Brain microvascular endothelial cell (primary cell): ENCODE results near the gene ZBTB25.

Experiments used
- DNase-seq: peaks from one replicate; pipeline ENCODE4 v3.0.0-alpha.2; 2020
- H3K27ac ChIP-seq: fragments of 250-450 bp; sonication (Bioruptor Pico); 2 replicates; pipeline ENCODE4 v1.5.1; 2020; ENCODE audit warnings: mild to moderate bottlenecking, moderate library complexity
- H3K27me3 ChIP-seq: fragments of 250-450 bp; sonication (Bioruptor Pico); replicated peaks from 2 replicates; pipeline ENCODE4 v1.5.1; 2020; ENCODE audit warnings: mild to moderate bottlenecking
- H3K36me3 ChIP-seq: fragments of 250-450 bp; sonication (Bioruptor Pico); replicated peaks from 2 replicates; pipeline ENCODE4 v1.5.1; 2020; ENCODE audit warnings: mild to moderate bottlenecking
- H3K4me3 ChIP-seq: 2 replicates; pipeline ENCODE4 v1.5.1; 2011; ENCODE audit warnings: low read depth, mild to moderate bottlenecking, control low read depth, low read length, moderate library complexity
- in situ Hi-C: cut with HindIII; loops from 2 replicates; pipeline ENCODE4 v1.10.0; 2017; ENCODE audit warnings: low sequenced_read_pairs, low pct_ligation_motif_present
- TF ChIP-seq, protein P1 (sequence below): IDR thresholded peaks from 2 replicates; pipeline ENCODE4 v1.5.1; 2011; ENCODE audit warnings: low read depth, mild to moderate bottlenecking, moderate library complexity, low read length, control low read depth, inconsistent platforms; ENCODE audit errors: missing control alignments

ZBTB25 gene

DNA sequence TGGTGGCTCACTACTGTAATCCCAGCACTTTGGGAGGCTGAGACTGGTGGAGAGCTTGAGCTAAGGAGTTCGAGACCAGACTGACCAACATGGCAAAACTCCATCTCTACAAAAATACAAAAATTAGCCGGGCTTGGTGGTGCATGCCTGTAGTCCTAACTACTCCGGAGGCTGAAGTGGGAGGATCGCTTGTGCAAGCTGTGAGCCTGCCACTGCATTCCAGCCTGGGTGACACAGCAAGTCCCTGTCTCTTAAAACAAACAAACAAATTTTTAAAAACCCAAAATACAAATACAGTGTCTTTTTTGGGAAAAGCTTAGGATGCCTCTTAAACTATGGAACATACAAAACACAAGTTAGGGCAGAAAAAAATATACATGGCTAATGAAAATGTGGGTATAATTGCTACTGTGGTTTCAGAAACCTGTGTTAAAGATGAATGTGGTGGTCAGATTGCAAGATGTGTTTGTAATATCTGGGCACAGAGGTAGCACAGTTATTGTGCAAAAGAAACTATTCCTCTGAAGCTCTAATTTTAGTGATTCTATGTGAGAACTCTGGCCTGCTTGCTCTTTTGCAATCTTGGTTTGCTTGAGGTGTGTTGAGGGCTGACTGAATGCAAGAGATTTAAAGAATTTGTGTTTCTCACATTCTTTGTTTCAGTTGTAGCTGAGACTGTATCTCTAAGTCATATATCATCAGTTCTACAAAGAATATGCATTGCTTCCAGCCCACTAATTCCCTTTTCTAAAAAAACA lies 33.0 kb upstream of the ZBTB25 start:
- TF ChIP-seq, protein P1, sequence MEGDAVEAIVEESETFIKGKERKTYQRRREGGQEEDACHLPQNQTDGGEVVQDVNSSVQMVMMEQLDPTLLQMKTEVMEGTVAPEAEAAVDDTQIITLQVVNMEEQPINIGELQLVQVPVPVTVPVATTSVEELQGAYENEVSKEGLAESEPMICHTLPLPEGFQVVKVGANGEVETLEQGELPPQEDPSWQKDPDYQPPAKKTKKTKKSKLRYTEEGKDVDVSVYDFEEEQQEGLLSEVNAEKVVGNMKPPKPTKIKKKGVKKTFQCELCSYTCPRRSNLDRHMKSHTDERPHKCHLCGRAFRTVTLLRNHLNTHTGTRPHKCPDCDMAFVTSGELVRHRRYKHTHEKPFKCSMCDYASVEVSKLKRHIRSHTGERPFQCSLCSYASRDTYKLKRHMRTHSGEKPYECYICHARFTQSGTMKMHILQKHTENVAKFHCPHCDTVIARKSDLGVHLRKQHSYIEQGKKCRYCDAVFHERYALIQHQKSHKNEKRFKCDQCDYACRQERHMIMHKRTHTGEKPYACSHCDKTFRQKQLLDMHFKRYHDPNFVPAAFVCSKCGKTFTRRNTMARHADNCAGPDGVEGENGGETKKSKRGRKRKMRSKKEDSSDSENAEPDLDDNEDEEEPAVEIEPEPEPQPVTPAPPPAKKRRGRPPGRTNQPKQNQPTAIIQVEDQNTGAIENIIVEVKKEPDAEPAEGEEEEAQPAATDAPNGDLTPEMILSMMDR: no peak
- DNase-seq: no peak
- Histone ChIP-seq H3K27ac (no peak overlapping the region), H3K36me3 (no peaks in the 10 kb centered on the region), H3K4me3 (no peak overlapping the region), H3K27me3 (peaks cover 2% of the 10 kb centered on the region)
- in situ Hi-C loops: no loop called here

DNA sequence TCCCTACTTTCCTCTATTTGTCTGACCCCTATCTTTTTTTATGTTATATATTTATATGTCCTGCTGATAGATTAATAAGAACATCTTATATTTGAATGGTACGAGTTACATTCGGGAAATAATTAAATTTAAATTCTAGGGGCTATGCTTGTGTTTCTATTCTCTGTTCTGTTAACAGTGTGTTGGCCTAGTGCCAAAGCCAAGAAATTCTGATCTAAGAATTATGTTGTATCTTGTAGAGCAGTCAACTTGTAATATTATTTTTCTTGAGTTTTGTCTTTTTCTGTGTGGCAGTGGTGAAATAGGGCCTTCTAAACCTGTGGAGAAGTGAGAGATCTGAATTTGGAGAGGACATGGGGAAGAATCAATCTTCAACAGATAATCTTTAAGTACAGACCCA lies 27.9 kb upstream of the ZBTB25 start:
- no peak overlapping the region for H3K4me3 ChIP-seq
- TF ChIP-seq, protein P1: no peak
- no peaks in the 10 kb centered on the region for H3K27me3 ChIP-seq
- in situ Hi-C loops: no loop called here
- DNase-seq: no peak
- peaks cover 2% of the 10 kb centered on the region for H3K36me3 ChIP-seq
- no peak overlapping the region for H3K27ac ChIP-seq

DNA sequence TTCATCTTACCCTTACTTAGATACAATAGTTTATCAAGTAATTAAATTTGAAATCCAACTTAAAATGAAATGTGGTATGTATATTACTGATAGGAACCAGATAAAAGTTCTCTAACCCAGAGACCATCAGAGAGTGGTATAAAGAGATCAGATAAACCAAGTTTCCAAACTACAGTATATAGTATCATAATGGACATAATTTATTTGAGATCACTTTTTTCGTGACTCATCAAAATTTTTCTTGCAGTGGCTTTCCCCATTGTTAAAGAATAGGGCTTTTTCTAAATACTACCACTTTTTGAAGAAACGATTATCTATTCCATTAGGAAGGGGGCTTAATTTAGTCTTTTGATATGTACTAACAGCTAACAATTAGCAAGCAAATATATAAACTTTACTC lies 21.7 kb upstream of the ZBTB25 start:
- no peak for DNase-seq
- no peaks in the 10 kb centered on the region for H3K27me3 ChIP-seq
- H3K27ac ChIP-seq: no peak overlapping the region
- TF ChIP-seq, protein P1: no peak
- in situ Hi-C loops: no loop called here
- peaks cover 27% of the 10 kb centered on the region for H3K36me3 ChIP-seq
- no peak overlapping the region for H3K4me3 ChIP-seq

DNA sequence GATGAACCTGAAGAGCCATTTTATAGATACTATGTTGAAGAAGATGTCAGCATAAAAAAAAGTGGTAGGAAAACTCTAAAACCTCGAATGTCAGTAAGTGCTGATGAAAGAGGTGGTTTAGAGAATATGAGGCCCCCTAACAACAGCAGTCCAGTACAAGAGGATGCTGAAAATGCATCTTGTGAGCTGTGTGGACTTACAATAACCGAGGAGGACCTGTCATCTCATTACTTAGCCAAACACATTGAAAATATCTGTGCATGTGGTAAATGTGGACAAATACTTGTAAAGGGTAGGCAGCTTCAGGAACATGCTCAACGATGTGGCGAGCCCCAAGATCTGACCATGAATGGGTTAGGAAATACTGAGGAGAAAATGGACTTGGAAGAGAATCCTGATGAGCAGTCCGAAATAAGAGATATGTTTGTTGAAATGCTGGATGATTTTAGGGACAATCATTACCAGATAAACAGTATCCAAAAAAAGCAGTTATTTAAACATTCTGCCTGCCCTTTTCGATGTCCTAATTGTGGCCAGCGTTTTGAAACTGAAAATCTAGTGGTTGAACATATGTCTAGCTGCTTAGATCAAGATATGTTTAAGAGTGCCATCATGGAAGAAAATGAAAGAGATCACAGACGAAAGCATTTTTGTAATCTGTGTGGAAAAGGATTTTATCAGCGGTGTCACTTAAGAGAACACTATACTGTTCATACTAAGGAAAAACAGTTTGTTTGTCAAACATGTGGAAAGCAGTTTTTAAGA lies 19.1 kb upstream of the ZBTB25 start:
- Histone ChIP-seq H3K27ac (no peak overlapping the region), H3K36me3 (peaks cover 27% of the 10 kb centered on the region), H3K27me3 (no peaks in the 10 kb centered on the region), H3K4me3 (no peak overlapping the region)
- in situ Hi-C loops: no loop called here
- TF ChIP-seq, protein P1: no peak
- DNase-seq: no peak

DNA sequence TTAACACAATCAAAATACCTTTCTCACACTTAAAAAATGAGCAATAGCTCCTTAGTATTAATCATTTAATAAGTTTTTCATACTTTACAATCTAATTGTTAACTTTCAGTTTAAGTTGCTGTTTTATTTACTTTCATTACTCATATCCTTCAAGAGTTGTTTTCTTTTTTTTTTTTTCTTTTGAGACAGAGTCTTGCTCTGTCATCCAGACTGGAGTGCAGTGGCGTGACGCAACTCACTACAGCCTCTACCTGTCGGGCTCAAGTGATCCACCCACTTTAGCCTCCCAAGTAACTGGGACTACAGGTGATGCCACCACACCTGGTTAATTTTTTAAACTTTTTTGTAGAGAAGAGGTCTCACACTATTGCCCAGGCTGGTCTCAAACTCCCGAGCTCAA lies 17.1 kb upstream of the ZBTB25 start:
- Histone ChIP-seq H3K4me3 (no peak overlapping the region), H3K36me3 (peaks cover 21% of the 10 kb centered on the region), H3K27ac (no peak overlapping the region), H3K27me3 (no peaks in the 10 kb centered on the region)
- no peak for DNase-seq
- in situ Hi-C loops: no loop called here
- TF ChIP-seq, protein P1: no peak
